SK-N-MC (cell line): Measurements from ENCODE around the gene KCNT1.

Experiments
- EZH2 ChIP-seq: fragments of 200-600 bp; sonication (generic); IDR thresholded peaks from one replicate; pipeline ENCODE4 v1.6.1; 2017; ENCODE audit warnings: antibody characterized with exemption
- POLR2AphosphoS5 ChIP-seq: IDR thresholded peaks from 2 replicates; pipeline ENCODE4 v1.6.1; 2012; ENCODE audit warnings: mild to moderate bottlenecking, low read depth, low read length, borderline replicate concordance

DNA sequence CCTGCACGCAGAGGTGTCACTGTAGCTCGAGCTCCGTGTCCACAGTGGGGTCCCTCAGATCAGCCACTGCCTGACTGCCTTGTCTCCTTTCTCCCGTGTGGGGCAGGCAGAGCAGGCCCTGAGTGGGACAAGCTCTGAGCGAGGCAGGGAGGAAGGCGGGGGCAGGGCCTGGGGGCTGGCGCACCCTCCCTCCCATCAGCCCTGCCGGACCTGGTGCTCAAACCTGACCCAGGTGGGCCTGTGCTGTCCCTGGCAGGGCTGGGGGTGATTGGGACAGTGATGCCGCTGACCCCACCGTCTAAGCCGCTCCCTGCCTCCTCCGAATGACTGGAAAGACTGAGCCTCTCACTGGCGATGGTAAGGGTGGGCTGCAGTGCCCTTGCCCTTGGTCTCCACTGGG is 60.9 kb downstream of the KCNT1 start:
- TF ChIP-seq POLR2AphosphoS5 (no peak), EZH2 (no peak)
